K562 (cell line): ENCODE data around the gene ERI2. TPM values are rescaled to one million over a fixed set of nuclear protein-coding genes. Genes with fewer than 3 reads are reported as not detected.

ENCODE experiments used
- ARNT ChIP-seq, 2 experiments: fragments of 450-650 bp; IDR thresholded peaks; 2 replicates each; pipeline ENCODE4 v1.6.1; 2016; ENCODE audit warnings: mild to moderate bottlenecking in 1 of 2
- ELF4 ChIP-seq: fragments of 450-650 bp; formaldehyde crosslinking; IDR thresholded peaks from 2 replicates; pipeline ENCODE4 v1.4.0; 2022; ENCODE audit warnings: missing genetic modification characterization
- ESRRA ChIP-seq: fragments of 450-650 bp; IDR thresholded peaks from 2 replicates; pipeline ENCODE4 v1.6.1; 2014; ENCODE audit warnings: low read depth, mild to moderate bottlenecking, moderate library complexity, borderline replicate concordance
- MXI1 ChIP-seq: IDR thresholded peaks from 2 replicates; pipeline ENCODE4 v1.6.1; 2011; ENCODE audit warnings: low read depth, mild to moderate bottlenecking, improper control_type of control experiment, low read length
- NR4A1 ChIP-seq, 2 experiments: fragments of 250-450 bp in 1 of 2; fragments of 450-650 bp in 1 of 2; sonication (Bioruptor Pico) in 1 of 2; IDR thresholded peaks; 2 replicates each; pipeline versions ENCODE4 v1.4.0 to v1.6.1; 2016 to 2020; ENCODE audit warnings: mild to moderate bottlenecking in 2 of 2, missing compliant biosample characterization in 1 of 2, missing genetic modification characterization in 1 of 2, moderate library complexity in 1 of 2
- POLR2AphosphoS5 ChIP-seq: IDR thresholded peaks from 2 replicates; pipeline ENCODE4 v1.6.1; 2011; ENCODE audit warnings: mild to moderate bottlenecking, low read depth, low read length, moderate library complexity; ENCODE audit not compliant: control insufficient read depth, insufficient read depth
- RBM34 ChIP-seq: fragments of 200-400 bp; formaldehyde crosslinking; IDR thresholded peaks from 2 replicates; pipeline ENCODE4 v1.6.1; 2018; ENCODE audit warnings: low read length, borderline replicate concordance; ENCODE audit not compliant: insufficient read depth
- SAFB ChIP-seq: fragments of 200-400 bp; formaldehyde crosslinking; IDR thresholded peaks from 2 replicates; pipeline ENCODE4 v1.6.1; 2017; ENCODE audit warnings: low read depth, low read length, borderline replicate concordance
- SAP30 ChIP-seq: fragments of 200-600 bp; sonication (generic); IDR thresholded peaks from 2 replicates; pipeline ENCODE4 v1.6.1; 2012; ENCODE audit warnings: borderline replicate concordance, low read depth, mild to moderate bottlenecking, moderate library complexity, low read length, control low read depth, inconsistent platforms; ENCODE audit not compliant: insufficient read depth, poor library complexity, severe bottlenecking
- XRCC4 ChIP-seq: IDR thresholded peaks from one replicate; pipeline ENCODE4 v1.6.1; 2011; ENCODE audit not compliant: insufficient read depth, insufficient read length; ENCODE audit errors: extremely low read depth
- ZFP1 ChIP-seq: fragments of 450-650 bp; formaldehyde crosslinking; IDR thresholded peaks from 2 replicates; pipeline ENCODE4 v1.4.0; 2020; ENCODE audit warnings: mild to moderate bottlenecking, mixed read lengths
- ZNF197 ChIP-seq: fragments of 200-800 bp; sonication (Bioruptor generic); IDR thresholded peaks from 2 replicates; pipeline ENCODE4 v1.6.1; 2016; ENCODE audit warnings: low read depth, missing genetic modification characterization, missing compliant biosample characterization
- ZNF311 ChIP-seq: fragments of 250-450 bp; sonication (Bioruptor Pico); IDR thresholded peaks from 2 replicates; pipeline ENCODE4 v1.4.0; 2020; ENCODE audit warnings: mild to moderate bottlenecking, moderate library complexity
- ZNF766 ChIP-seq: fragments of 200-800 bp; sonication (Bioruptor generic); conservative IDR thresholded peaks from 2 replicates; pipeline ENCODE4 v1.6.1; 2016; ENCODE audit warnings: missing genetic modification characterization, missing compliant biosample characterization
- polyA plus RNA-seq, 8 experiments: library from polyadenylated mRNA; depleted of rRNA in 4 of 8; stranded (reverse) in 5 of 8; unstranded in 3 of 8; fragments of >200 nt; fragmentation: Nextera tagmentation in 2 of 8; fragmentation: Illumina TruSeq in 1 of 8; extraction: Ambion mirVana in 2 of 8; extraction: Trizol in 1 of 8; gene quantifications; 2 replicates each; pipeline versions ENCODE4 v1.2.1 to v1.2.3, GENCODE V29; 2011 to 2014; ENCODE audit warnings: inconsistent platforms in 1 of 8, missing spikeins in 1 of 8
- total RNA-seq, 7 experiments: library from RNA; depleted of rRNA in 6 of 7; stranded (reverse); fragments of >200 nt in 6 of 7; fragmentation: Illumina TruSeq in 2 of 7; extraction: Trizol in 2 of 7; gene quantifications; 2 replicates each; pipeline versions ENCODE4 v1.2.1 to v1.2.3, GENCODE V29; 2011 to 2021; ENCODE audit warnings: low replicate concordance in 1 of 7
- TF ChIP-seq, protein P1 (sequence below), 3 experiments: fragments of 200-800 bp in 1 of 3; fragments of 250-450 bp in 1 of 3; fragments of 450-650 bp in 1 of 3; sonication (Bioruptor Pico) in 1 of 3; sonication (Bioruptor generic) in 1 of 3; formaldehyde crosslinking in 1 of 3; IDR thresholded peaks; 2 replicates each; pipeline versions ENCODE4 v1.6.1 to v1.8.0; 2016 to 2022; ENCODE audit warnings: mild to moderate bottlenecking in 2 of 3, missing genetic modification characterization in 2 of 3, missing compliant biosample characterization in 1 of 3, moderate library complexity in 1 of 3
- TF ChIP-seq, protein P2 (sequence below): IDR thresholded peaks from 3 replicates; pipeline ENCODE4 v1.6.1; 2011; ENCODE audit warnings: borderline replicate concordance, mild to moderate bottlenecking, moderate library complexity; ENCODE audit not compliant: insufficient read length; ENCODE audit errors: extremely low read depth
- TF ChIP-seq, protein P3 (sequence below): fragments of 250-450 bp; sonication (Bioruptor Pico); IDR thresholded peaks from 2 replicates; pipeline ENCODE4 v1.8.0; 2021; ENCODE audit warnings: moderate library complexity, mild to moderate bottlenecking, inconsistent platforms
- TF ChIP-seq, protein P4 (sequence below): sonication (generic); IDR thresholded peaks from 2 replicates; pipeline ENCODE4 v1.6.1; 2016

ERI2 gene
- total and polyA plus RNA-seq, 9 of the 15 experiments (the other 6 are each of a cell fraction or from before 2014, with no cell fraction given), result 23.3 to 57.0 (median 48.1) TPM

DNA sequence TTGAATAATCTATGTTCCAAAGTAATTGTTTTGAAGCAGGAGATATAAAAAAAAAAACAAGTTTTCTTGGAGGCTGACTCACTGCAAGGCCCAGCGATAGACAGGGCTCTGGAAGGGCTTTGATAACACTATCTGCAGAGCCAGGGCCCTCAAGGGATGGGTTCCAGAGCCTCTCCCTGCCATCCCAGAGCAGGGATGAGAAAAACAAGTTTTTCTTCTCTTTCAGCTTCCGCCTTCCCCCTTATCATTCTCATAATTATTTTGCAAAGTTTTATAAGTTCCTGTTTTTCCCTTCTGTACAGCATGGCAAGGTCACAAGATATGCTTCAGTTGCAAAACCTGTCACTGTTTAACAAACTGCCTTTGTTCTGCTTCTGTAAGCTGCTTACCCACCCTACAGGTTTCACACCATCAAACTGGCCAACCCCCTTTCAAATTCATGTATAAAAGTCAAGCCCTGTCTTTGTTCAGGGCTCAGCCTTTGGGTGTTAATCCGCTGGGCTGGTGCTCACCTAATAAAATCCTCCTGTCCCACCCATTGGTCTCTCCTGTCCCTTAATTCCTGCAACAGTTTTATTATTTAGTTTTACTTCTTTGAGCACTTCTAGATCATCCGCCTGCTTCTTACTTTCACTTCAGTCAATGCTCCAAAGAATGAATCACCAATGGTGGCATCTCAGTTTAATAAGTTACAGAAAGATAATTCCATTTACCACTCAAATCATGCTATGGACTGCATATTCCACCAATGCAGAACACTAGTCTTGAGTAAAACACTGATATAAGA is 59.0 kb downstream of the ERI2 start (continued):
- TF ChIP-seq, protein P1, sequence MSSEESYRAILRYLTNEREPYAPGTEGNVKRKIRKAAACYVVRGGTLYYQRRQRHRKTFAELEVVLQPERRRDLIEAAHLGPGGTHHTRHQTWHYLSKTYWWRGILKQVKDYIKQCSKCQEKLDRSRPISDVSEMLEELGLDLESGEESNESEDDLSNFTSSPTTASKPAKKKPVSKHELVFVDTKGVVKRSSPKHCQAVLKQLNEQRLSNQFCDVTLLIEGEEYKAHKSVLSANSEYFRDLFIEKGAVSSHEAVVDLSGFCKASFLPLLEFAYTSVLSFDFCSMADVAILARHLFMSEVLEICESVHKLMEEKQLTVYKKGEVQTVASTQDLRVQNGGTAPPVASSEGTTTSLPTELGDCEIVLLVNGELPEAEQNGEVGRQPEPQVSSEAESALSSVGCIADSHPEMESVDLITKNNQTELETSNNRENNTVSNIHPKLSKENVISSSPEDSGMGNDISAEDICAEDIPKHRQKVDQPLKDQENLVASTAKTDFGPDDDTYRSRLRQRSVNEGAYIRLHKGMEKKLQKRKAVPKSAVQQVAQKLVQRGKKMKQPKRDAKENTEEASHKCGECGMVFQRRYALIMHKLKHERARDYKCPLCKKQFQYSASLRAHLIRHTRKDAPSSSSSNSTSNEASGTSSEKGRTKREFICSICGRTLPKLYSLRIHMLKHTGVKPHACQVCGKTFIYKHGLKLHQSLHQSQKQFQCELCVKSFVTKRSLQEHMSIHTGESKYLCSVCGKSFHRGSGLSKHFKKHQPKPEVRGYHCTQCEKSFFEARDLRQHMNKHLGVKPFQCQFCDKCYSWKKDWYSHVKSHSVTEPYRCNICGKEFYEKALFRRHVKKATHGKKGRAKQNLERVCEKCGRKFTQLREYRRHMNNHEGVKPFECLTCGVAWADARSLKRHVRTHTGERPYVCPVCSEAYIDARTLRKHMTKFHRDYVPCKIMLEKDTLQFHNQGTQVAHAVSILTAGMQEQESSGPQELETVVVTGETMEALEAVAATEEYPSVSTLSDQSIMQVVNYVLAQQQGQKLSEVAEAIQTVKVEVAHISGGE (CRISPR knock-in tag; IDR thresholded peaks at IDR 0.05), result peak in 1 of 3 experiments; percentile 85; a peak in 2 of 6 replicates
- peak; percentile 3; the same call in 1 of the 2 replicates for TF ChIP-seq ELF4 (CRISPR knock-in tag)
- no peak; the same call in none of the 2 replicates for TF ChIP-seq ZNF197 (CRISPR knock-in tag)
- TF ChIP-seq ZNF311 (CRISPR knock-in tag), result no peak; the same call in 1 of the 2 replicates
- TF ChIP-seq ESRRA, result peak; percentile 74
- peak; percentile 13 to 53; a peak in 1 of 4 replicates for TF ChIP-seq ARNT (IDR thresholded peaks at IDR 0.05)
- TF ChIP-seq, protein P2, sequence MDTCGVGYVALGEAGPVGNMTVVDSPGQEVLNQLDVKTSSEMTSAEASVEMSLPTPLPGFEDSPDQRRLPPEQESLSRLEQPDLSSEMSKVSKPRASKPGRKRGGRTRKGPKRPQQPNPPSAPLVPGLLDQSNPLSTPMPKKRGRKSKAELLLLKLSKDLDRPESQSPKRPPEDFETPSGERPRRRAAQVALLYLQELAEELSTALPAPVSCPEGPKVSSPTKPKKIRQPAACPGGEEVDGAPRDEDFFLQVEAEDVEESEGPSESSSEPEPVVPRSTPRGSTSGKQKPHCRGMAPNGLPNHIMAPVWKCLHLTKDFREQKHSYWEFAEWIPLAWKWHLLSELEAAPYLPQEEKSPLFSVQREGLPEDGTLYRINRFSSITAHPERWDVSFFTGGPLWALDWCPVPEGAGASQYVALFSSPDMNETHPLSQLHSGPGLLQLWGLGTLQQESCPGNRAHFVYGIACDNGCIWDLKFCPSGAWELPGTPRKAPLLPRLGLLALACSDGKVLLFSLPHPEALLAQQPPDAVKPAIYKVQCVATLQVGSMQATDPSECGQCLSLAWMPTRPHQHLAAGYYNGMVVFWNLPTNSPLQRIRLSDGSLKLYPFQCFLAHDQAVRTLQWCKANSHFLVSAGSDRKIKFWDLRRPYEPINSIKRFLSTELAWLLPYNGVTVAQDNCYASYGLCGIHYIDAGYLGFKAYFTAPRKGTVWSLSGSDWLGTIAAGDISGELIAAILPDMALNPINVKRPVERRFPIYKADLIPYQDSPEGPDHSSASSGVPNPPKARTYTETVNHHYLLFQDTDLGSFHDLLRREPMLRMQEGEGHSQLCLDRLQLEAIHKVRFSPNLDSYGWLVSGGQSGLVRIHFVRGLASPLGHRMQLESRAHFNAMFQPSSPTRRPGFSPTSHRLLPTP, result no peak
- TF ChIP-seq POLR2AphosphoS5, result peak; percentile 97
- TF ChIP-seq, protein P3, sequence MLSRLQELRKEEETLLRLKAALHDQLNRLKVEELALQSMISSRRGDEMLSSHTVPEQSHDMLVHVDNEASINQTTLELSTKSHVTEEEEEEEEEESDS (CRISPR knock-in tag), result no peak
- no peak for TF ChIP-seq SAP30
- TF ChIP-seq MXI1, result no peak
- no peak for TF ChIP-seq NR4A1 (CRISPR knock-in tag; IDR thresholded peaks at IDR 0.05)
- TF ChIP-seq NR4A1 (tag; IDR thresholded peaks at IDR 0.05), result peak; percentile 73; the same call in 1 of the 2 replicates
- TF ChIP-seq, protein P4, sequence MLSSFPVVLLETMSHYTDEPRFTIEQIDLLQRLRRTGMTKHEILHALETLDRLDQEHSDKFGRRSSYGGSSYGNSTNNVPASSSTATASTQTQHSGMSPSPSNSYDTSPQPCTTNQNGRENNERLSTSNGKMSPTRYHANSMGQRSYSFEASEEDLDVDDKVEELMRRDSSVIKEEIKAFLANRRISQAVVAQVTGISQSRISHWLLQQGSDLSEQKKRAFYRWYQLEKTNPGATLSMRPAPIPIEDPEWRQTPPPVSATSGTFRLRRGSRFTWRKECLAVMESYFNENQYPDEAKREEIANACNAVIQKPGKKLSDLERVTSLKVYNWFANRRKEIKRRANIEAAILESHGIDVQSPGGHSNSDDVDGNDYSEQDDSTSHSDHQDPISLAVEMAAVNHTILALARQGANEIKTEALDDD, result 0 out of 2 replicates have a peak, but pooled peaks have one; percentile 32
- TF ChIP-seq XRCC4, result no peak
- TF ChIP-seq ZNF766 (CRISPR knock-in tag), result peak; percentile 91
- 0 out of 2 replicates have a peak, but pooled peaks have one; percentile 28 for TF ChIP-seq ZFP1
- no peak for TF ChIP-seq SAFB
- no peak for TF ChIP-seq RBM34
